KG1 (cell line): ENCODE measurements around the gene GPR183.

Experiments
- DNase-seq: peaks from one replicate; lab custom pipeline; 2025; lab: John Stamatoyannopoulos, UW

GPR183 gene

DNA sequence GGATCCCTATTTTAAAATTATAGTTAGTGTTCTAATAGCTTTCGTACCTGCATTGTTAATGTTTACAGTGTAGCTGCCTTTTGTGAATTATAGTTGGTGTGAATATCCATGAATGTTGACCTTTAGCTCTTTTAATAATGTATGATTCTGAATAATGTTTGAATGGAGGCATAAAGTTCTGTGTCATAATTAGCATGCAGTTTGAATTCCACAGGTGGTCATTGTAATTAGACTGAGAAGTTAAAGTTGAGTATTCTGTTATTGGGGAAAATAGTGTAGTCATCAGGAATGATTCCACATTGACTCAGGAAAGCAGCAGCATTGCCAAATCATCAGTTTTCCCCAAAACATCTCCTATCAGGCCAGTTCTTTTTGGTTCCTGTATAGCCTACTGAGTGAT lies 61.1 kb downstream of the GPR183 start:
- DNase-seq, result no peak
